SJCRH30 (cell line): Measurements from ENCODE around the gene RGSL1. TPM values are rescaled to one million over a fixed set of nuclear protein-coding genes. Genes with fewer than 3 reads are reported as not detected.
"Not testable (repeated sequence)": the region's sequence is repeated elsewhere in the genome, so short reads cannot be mapped to it uniquely, and the experiment has no call there.

ENCODE experiments used
- DNase-seq, 2 experiments: peaks; one replicate each; pipeline ENCODE4 v3.0.0-alpha.2; 2015 to 2020
- H3K27ac ChIP-seq: fragments of 250-450 bp; sonication (Bioruptor Pico); 2 replicates; pipeline ENCODE4 v1.5.1; 2020; ENCODE audit warnings: mild to moderate bottlenecking, moderate library complexity
- H3K27me3 ChIP-seq: fragments of 250-450 bp; sonication (Bioruptor Pico); 2 replicates; pipeline ENCODE4 v1.5.1; 2020; ENCODE audit warnings: mild to moderate bottlenecking, moderate library complexity
- H3K36me3 ChIP-seq: fragments of 250-450 bp; sonication (Bioruptor Pico); 2 replicates; pipeline ENCODE4 v1.5.1; 2020; ENCODE audit warnings: mild to moderate bottlenecking, moderate library complexity
- H3K4me1 ChIP-seq: fragments of 250-450 bp; sonication (Bioruptor Pico); 2 replicates; pipeline ENCODE4 v1.5.1; 2020; ENCODE audit warnings: mild to moderate bottlenecking, moderate library complexity
- H3K4me3 ChIP-seq: fragments of 250-450 bp; sonication (Bioruptor Pico); 2 replicates; pipeline ENCODE4 v1.5.1; 2020; ENCODE audit warnings: mild to moderate bottlenecking, moderate library complexity
- H3K9me3 ChIP-seq: fragments of 250-450 bp; sonication (Bioruptor Pico); replicated peaks from 2 replicates; pipeline ENCODE4 v1.5.1; 2020; ENCODE audit warnings: mild to moderate bottlenecking, moderate library complexity
- total RNA-seq: library from RNA; depleted of rRNA; stranded (reverse); fragments of >200 nt; shearing (Covaris generic); gene quantifications from 2 replicates; pipeline ENCODE4 v1.2.3, GENCODE V29; 2014

The RGSL1 gene
- total RNA-seq, 1 experiment from 2014 or later, result not detected

DNA sequence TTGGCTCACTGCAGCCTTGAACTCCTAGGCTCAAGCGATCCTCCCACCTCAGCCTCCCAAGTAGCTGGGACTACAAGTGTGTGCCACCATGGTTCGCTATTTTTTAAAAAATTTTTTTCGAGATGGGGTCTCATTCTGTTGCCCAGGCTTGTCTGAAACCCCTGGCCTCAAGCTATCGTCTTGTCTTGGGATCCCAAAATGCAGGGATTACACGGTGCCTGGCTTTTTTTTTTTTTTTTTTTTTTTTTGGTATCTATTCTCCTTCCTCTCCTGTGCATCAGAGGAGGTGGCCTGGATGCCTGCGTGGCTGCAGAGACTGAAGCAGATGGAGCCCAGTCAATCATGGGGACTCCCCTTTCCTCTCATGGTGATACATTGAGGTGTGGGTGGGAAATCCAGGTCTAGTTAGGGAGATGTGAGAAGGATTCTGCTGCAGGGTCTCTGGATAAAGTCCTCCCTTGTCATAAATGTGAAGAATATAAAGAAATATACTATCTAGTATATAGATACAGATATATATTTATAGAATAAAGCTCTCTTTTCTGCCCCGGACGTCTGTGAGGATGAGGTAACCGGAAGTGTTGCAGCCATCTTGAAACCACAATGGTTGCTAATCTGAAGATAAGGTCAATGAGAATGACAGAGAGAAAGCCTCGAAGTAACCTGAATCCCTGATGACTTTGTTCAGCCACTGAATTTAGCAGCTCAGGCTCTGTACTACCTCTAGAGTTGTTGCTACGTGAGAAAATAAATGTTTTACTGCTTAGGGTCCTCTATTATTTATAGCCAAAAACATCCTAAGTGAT lies 19.5 kb upstream of the RGSL1 start:
- peak in 1 of 2 experiments; percentile 37 for DNase-seq
- Histone ChIP-seq H3K4me1 (no peaks in the 10 kb centered on the region), H3K9me3 (no peaks in the 10 kb centered on the region), H3K36me3 (no peaks in the 10 kb centered on the region), H3K27me3 (no peaks in the 10 kb centered on the region), H3K4me3 (no peak overlapping the region), H3K27ac (no peak overlapping the region)

DNA sequence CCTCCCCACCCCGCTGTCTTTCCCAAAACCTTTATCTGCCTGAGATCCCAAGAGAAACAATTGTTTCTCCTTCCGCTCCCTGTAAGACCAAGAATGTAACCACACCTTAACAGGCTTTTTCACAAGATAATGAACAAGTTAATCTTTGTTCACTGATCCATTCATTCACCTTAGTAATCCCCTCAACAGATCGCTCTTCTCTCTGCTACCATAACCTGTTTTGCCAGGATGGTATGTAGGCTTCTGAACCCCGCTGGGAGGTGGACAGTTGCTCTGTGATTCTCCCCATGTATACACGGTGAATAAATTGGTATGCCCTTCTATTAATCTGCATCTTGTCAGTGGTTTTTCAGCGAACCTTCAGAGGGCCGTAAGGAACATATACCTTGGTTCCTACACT lies 18.7 kb upstream of the RGSL1 start:
- no peaks in the 10 kb centered on the region for H3K27me3 ChIP-seq
- H3K9me3 ChIP-seq, result no peaks in the 10 kb centered on the region
- H3K36me3 ChIP-seq, result no peaks in the 10 kb centered on the region
- H3K4me1 ChIP-seq, result no peaks in the 10 kb centered on the region
- no peak overlapping the region for H3K27ac ChIP-seq
- DNase-seq, result no peak
- no peak overlapping the region for H3K4me3 ChIP-seq

DNA sequence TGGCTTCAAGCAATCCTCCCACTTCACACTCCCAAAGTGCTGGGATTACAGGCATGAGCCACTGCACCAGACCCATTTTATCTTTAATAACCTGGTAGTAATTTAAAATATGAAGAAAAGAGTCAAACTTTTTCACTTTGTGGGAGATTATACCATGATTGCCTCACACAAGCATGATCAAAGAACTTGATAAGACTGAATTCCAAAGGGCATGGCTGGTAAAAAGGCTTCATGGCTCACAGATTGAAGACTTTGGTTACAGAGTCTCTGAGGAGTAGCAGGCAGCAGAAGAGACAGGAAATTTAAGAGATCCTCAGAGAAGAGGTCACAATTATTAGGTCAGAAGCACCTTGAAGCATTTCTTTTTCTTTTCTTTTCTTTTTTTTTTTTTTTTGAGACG lies 16.4 kb upstream of the RGSL1 start:
- DNase-seq, result no peak
- Histone ChIP-seq H3K36me3 (no peaks in the 10 kb centered on the region), H3K27ac (no peak overlapping the region), H3K4me1 (no peaks in the 10 kb centered on the region), H3K27me3 (no peaks in the 10 kb centered on the region), H3K9me3 (no peaks in the 10 kb centered on the region; the same call in 1 of the 2 replicates), H3K4me3 (no peak overlapping the region)

DNA sequence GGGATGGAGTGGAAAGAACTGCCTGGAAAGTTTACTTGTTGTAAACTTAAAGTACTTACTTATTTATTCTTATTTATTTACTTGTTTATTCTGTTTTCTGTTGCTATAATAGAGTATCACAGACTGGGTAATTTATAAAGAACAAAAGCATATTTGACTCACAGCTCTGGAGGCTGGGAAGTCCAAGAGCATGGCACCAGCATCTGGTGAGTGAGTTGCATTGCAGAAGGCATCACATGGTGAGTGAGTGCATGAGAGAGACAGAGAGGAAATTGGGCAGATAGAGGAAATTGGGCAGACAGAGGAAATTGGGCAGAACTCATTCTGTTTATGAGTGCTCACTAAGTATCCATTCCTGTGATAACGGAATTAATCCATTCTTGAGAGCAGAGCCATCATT lies 11.6 kb upstream of the RGSL1 start:
- DNase-seq, result no peak
- Histone ChIP-seq H3K27ac (no peak overlapping the region), H3K9me3 (no peaks in the 10 kb centered on the region; the same call in 1 of the 2 replicates), H3K27me3 (no peaks in the 10 kb centered on the region), H3K36me3 (no peaks in the 10 kb centered on the region), H3K4me1 (no peaks in the 10 kb centered on the region), H3K4me3 (no peak overlapping the region)

DNA sequence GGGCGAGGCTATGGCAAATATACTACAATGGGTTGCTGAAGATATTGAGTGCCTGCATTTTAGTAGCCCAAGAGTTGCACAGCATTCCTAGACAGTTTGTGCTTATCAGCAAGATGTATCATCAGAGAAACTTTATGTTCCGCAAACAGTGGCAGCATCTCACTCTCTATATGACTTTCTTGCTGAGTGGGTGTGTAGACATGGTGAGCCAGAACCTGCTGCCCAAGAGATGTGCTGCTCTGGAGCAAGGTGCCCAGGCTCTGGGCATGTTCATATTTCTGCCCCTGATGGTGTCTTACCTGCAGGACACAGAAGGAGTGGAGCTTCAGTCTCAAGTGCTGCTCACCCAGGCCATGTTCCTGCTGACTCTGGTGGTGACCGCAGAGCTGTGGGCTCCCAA lies 8.2 kb upstream of the RGSL1 start:
- Histone ChIP-seq H3K4me1 (peaks cover 2% of the 10 kb centered on the region; the same call in 1 of the 2 replicates), H3K27ac (no peak overlapping the region), H3K4me3 (no peak overlapping the region), H3K36me3 (no peaks in the 10 kb centered on the region), H3K27me3 (no peaks in the 10 kb centered on the region), H3K9me3 (no peaks in the 10 kb centered on the region; the same call in 1 of the 2 replicates)
- DNase-seq, result no peak

DNA sequence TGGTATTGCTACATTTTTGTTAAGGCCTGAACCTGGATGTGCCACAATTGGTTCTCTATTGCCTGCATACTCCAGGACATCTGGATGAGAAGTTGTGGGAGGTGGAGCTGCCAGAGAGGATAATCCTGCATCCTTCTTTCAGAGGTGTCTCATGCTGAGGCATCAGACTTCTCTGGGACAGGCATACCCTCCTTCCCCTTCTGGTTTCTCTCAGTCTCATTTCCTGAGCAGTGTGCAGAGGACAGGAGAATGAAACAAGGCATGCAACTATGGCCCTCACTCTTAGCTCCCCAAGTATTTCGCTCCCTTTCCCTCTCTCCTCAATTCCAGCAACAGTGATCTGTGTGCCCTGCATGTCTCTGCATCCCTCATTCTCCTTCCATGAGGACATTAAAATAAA lies 7.6 kb upstream of the RGSL1 start:
- no peak for DNase-seq
- H3K4me1 ChIP-seq, result peaks cover 2% of the 10 kb centered on the region; the same call in 1 of the 2 replicates

DNA sequence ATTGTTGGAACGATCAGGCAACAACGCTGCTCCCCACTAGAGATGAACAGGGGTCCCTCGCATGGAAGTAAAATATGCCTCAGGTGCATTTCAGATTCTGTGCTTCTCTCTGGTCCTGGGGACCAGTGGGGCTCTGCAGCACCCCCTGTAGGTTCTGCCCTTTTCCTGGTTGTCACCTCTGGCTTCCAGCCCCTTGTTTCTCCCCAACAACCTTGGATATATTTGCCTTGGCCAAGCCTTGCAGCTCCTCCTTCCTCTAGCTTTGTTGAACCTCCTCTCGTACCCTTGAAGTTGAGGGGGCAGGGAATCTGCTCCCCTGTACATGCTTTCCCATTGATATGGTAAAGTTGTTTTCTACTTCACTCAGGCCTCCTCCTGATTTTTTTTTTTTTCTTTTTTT lies 5.4 kb upstream of the RGSL1 start:
- no peak for DNase-seq
- no peaks in the 10 kb centered on the region for H3K27me3 ChIP-seq
- peaks cover 2% of the 10 kb centered on the region; the same call in 1 of the 2 replicates for H3K4me1 ChIP-seq
- H3K9me3 ChIP-seq, result no peaks in the 10 kb centered on the region
- H3K4me3 ChIP-seq, result no peak overlapping the region
- H3K27ac ChIP-seq, result no peak overlapping the region
- no peaks in the 10 kb centered on the region for H3K36me3 ChIP-seq

More for the DNA sequence above, 7.6 kb upstream of the RGSL1 start:
- H3K27me3 ChIP-seq, result no peaks in the 10 kb centered on the region
- H3K36me3 ChIP-seq, result no peaks in the 10 kb centered on the region
- H3K9me3 ChIP-seq, result no peaks in the 10 kb centered on the region; the same call in 1 of the 2 replicates
- no peak overlapping the region for H3K4me3 ChIP-seq
- no peak overlapping the region for H3K27ac ChIP-seq

DNA sequence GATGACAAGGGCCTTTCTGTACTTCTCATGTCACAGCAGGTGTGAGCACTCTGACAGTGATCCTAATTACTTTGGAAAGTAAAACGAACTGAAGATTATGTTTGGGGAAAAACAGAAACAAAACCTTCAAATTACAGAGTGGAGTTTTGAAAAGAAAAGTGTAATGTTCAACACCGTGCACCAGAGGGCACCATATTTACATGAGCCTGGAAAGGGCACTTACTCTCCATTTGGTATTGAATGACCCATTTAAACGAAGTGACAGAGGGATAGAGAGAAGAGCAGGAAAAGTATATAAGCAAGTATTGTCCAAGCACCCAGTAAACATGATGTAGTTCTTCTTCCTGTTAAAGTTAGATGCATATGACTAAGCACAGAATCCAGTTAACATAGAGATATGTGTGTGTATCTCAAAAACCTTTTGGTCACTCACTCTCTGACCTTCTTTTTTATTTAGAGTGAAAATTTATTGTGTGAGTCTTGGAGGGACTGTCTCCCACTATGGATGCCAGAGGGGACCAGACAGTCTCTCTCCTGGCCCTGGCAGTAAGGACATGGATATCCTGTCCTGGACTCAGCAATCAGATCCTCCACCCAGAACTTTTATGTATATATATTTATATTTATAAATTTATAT lies 3.8 kb upstream of the RGSL1 start:
- Histone ChIP-seq H3K9me3 (no peaks in the 10 kb centered on the region), H3K4me3 (no peak overlapping the region; the same call in 1 of the 2 replicates), H3K27ac (no peak overlapping the region), H3K4me1 (peaks cover 2% of the 10 kb centered on the region; the same call in 1 of the 2 replicates), H3K36me3 (no peaks in the 10 kb centered on the region), H3K27me3 (no peaks in the 10 kb centered on the region)
- peak; percentile 24 to 77 for DNase-seq

DNA sequence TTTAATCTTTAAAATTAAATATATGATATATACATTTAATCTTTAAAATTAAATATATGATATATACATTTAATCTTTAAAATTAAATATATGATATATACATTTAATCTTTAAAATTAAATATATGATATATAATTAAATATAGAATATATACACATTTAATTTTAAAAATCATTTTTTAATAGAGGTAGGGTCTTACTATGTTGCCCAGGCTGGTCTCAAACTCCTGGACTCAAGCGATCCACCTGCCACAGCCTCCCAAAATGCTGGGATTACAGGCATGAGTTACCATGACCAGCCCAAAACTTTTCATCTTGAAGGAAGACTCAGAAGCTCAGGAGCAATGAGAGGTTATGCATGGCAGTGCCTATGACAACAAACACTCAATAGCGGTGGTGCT lies 2.8 kb upstream of the RGSL1 start:
- H3K27me3 ChIP-seq, H3K4me1 ChIP-seq, DNase-seq, H3K9me3 ChIP-seq, H3K27ac ChIP-seq, H3K4me3 ChIP-seq, H3K36me3 ChIP-seq: not testable (repeated sequence)

DNA sequence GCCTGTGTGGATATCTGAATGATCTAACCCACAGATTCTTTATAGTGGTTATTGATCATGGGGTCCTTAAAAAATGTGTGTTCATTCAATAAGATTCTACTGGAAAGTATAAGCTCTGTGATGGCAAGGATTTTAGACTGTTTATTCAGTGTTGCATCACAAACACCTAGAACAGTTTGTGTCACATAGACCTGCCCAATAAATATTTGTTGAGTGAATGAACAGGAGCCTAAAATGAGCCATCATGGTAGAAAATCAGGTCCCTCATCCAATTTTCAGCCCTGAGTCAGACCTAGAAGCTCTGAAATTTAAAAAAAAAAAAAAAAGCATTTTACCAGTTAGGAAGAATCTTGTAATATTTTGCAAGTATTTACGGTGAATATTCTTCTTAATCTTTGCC lies 2.3 kb upstream of the RGSL1 start:
- no peak overlapping the region for H3K27ac ChIP-seq
- no peak overlapping the region for H3K4me3 ChIP-seq
- H3K9me3 ChIP-seq, result no peaks in the 10 kb centered on the region
- H3K27me3 ChIP-seq, result no peaks in the 10 kb centered on the region
- peaks cover 2% of the 10 kb centered on the region; the same call in 1 of the 2 replicates for H3K4me1 ChIP-seq
- no peaks in the 10 kb centered on the region for H3K36me3 ChIP-seq
- no peak for DNase-seq

DNA sequence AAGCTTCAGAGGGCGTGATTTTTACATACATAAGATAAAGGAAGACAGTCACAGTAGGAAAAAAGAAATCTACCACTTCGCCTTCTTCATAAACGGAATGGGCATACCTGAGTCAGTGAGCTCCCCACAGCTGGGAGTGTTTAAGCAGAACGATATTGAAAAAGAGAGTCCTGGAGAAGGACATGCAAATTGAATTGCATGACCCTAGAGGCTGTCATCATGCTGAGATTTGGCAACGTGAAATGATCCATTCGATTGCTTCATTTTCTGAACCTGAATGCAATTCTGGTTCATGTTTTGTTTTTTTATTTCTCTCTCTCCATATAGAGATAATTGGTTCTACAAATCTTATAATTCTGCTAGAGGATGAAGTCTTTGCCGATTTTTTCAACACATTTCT lies 3.7 kb downstream of the RGSL1 start:
- Histone ChIP-seq H3K4me1 (no peaks in the 10 kb centered on the region), H3K27ac (no peak overlapping the region), H3K9me3 (no peaks in the 10 kb centered on the region), H3K36me3 (no peaks in the 10 kb centered on the region), H3K4me3 (no peak overlapping the region), H3K27me3 (no peaks in the 10 kb centered on the region)
- DNase-seq, result no peak

DNA sequence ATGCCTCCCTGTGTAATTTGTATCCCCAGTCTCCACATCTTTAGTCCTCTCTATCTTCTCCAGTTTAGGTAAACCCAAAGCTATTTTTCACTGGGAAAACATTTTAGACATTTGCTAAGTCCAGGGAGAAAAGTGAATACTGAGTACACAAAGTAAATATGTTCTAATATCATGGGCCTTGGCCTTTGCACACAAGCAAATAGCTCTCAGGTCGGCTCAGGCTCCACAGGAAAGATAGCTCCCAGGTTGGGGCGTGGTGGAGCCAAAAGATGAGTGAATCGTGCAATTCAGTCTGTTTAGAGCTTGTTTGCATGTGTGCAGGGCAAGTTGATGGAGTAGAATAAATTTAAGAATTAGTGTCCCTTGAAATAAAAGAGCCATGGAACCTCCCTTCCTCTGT lies 7.9 kb downstream of the RGSL1 start:
- DNase-seq, result no peak
- Histone ChIP-seq H3K4me1 (no peaks in the 10 kb centered on the region), H3K4me3 (no peak overlapping the region), H3K27ac (no peak overlapping the region), H3K27me3 (no peaks in the 10 kb centered on the region), H3K9me3 (no peaks in the 10 kb centered on the region), H3K36me3 (no peaks in the 10 kb centered on the region)

DNA sequence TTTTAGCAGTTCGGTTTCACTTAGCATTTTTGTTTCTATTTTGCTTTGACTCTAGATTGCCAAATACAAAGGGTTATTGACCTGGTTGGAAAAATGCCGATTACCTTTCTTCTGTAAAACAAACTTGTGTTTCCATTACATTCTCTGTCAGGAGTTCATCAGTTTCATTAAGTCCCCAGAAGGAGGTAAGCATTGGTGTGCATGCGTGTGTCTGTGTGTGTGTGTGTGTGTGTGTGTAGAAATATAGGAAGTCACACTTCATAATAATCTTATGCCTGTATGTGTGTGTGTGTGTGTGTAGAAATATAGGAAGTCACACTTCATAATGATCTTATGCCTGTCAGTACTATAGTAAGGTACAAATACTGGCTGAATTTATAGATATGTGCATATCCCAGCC lies 10.0 kb downstream of the RGSL1 start:
- no peaks in the 10 kb centered on the region for H3K27me3 ChIP-seq
- H3K9me3 ChIP-seq, result no peaks in the 10 kb centered on the region
- no peak overlapping the region for H3K4me3 ChIP-seq
- no peaks in the 10 kb centered on the region for H3K36me3 ChIP-seq
- H3K27ac ChIP-seq, result no peak overlapping the region
- no peaks in the 10 kb centered on the region for H3K4me1 ChIP-seq
- DNase-seq, result no peak

DNA sequence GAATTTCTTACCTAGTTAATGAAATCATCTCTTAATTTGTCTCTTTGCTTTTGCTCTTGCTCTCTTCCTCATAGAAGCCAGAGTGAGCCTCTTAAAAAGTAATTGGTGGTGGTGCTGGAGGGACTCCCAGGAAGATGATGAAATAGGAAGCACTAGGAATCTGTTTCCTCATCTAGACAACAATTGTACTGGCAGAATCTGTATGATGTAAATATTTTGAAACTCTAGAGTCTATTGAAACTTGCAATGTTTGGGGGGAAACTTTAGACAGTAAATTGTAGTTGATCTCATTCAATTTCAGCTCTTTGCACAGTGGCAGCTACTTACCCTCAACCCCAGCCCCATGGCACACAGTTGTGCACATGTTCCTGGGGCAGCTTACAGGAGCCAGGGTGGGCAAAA lies 10.6 kb downstream of the RGSL1 start:
- Histone ChIP-seq H3K36me3 (no peaks in the 10 kb centered on the region), H3K4me1 (no peaks in the 10 kb centered on the region), H3K9me3 (no peaks in the 10 kb centered on the region), H3K4me3 (no peak overlapping the region), H3K27me3 (no peaks in the 10 kb centered on the region), H3K27ac (no peak overlapping the region)
- no peak for DNase-seq

DNA sequence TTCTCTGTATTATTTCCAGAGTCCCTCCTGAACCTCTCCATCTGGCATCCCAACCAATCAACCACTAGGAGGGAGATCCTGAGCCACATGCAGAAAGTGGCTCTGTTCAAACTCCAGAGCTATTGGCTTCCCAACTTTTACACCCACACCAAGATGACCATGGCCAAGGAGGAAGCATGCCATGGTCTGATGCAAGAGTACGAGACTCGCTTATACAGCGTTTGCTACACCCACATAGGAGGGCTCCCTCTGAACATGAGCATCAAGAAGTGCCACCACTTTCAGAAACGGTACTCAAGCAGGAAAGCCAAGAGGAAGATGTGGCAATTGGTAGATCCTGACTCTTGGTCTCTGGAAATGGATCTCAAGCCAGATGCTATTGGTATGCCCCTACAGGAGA lies 23.6 kb downstream of the RGSL1 start:
- Histone ChIP-seq H3K4me3 (no peak overlapping the region), H3K36me3 (no peaks in the 10 kb centered on the region), H3K27me3 (no peaks in the 10 kb centered on the region), H3K4me1 (no peaks in the 10 kb centered on the region), H3K9me3 (no peaks in the 10 kb centered on the region), H3K27ac (no peak overlapping the region)
- DNase-seq, result no peak
